ENCODE results near the gene TGFBR3. TPM values are rescaled to one million over a fixed set of nuclear protein-coding genes. Genes with fewer than 3 reads are reported as not detected.

Gene TGFBR3
- polyA plus RNA-seq, 12 donors, result 23.8 to 64.0 (median 31.6) TPM; not detected in 1

- no peak for DNase-seq
These were observed 102.4 kb downstream of the TGFBR3 start for GRCh38 chr1:91783423-91784170.

GRCh38 chr1:91781901-91782622, 103.9 kb downstream of the TGFBR3 start:
- DNase-seq, result no peak

- no peak for DNase-seq
These were observed 104.6 kb downstream of the TGFBR3 start for GRCh38 chr1:91781371-91781825.

GRCh38 chr1:91779548-91780021, 106.4 kb downstream of the TGFBR3 start:
- DNase-seq, result no peak

DNA sequence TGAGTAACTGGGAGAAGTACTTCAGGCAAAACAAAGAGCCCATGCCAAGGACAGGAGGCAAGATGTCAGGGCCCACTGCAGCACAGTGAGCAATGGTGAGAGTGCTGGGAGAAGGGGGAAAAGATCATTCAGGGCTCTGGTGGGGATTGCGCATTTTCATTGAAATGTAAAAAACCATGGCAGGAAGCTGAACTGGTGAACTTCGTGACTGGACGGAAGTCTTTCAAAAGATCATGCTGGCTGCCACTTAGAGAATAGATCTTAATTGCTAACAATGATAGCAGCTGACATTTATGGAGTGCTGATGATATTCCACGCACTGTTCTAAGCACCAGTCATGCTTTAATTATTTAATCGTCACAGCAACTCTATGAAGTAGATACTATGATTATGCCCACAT, 107.0 kb downstream of the TGFBR3 start:
- no peak for DNase-seq

- DNase-seq, result no peak
These were observed 108.2 kb downstream of the TGFBR3 start for GRCh38 chr1:91777630-91778300.

DNA sequence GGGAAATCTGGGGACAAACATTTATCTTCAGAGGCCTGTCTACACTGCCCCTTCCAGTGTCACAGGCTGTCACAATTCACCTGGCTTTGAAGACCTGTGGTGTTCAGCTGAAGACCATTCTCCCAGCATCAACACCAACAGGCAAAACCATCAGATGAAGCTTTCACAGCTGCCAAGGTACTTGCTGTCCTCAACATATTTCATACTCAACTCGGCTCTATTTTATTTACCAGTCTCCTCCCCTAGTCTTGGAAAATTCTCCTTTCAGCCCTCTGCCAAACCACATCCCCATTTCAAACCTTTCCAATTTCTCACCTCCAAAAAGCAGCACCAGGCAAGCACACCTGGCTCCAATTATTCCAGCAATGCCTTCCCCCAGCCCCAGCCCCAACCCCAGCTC, 108.8 kb downstream of the TGFBR3 start:
- DNase-seq, result no peak

- no peak for DNase-seq
These were observed 109.7 kb downstream of the TGFBR3 start for GRCh38 chr1:91776068-91776794.

- no peak for DNase-seq
These were observed 110.7 kb downstream of the TGFBR3 start for GRCh38 chr1:91775227-91775626.

DNA sequence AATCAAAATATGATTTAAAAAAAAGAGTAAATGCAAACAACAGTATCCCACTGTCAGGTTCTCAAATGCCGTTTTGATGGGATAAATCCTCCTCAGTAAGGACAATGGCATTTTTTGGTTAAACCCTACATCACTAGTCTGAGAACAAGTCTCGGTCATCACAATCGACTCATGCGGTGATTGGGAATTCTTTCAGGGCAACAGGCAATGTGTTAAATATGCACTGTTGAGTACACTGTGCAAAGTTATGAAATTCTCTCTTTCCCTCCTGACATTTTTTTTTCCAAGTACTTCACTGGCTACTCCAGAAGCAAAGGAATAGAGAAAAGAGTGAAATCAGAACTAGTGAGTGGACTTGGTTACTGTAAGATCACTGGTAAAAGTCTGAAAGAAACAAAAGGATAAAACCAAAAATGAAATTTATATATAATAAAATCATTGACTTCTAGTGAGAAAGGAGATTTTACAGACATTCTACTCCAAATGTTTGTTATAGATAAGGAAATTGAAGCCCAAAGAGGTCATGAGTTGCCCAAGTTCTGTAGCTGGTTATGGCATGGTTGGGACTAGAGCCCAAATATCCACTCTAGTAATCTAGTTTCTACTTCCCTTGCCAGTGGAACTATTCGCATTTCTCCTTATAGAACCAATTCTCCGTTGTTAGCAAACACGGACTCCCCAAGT, 111.3 kb downstream of the TGFBR3 start:
- DNase-seq, result no peak

GRCh38 chr1:91771717-91772116, 114.2 kb downstream of the TGFBR3 start:
- no peak for DNase-seq

DNA sequence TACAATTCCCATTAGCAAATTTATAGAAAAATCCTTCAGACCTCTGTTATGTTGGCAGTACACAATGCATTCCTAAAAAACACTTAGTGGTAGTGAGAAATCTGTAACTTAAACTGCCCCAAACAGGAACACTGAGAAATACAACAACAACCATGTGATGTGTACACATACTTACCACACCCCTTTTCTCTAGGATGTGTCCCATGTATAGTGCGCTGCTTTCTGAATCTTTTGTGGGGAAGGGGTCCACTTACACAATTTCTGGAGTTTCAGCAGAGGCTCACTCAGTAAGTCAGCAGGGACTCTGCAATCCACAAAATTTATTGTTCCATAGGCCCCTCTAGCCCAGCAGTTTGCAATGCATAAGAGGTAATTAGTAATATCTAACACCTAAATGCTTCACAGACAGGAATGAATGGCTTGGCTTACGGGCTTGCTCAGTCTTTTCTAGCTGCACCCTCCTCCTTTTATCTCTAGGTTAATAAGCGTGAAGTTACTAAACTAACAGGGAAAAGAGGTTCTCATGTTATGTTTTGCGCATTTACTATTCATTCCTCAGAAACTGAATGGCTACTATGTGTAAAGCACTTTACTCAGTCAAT, 115.2 kb downstream of the TGFBR3 start:
- DNase-seq, result no peak

- no peak for DNase-seq
These were observed 116.2 kb downstream of the TGFBR3 start for GRCh38 chr1:91769742-91770141.

DNA sequence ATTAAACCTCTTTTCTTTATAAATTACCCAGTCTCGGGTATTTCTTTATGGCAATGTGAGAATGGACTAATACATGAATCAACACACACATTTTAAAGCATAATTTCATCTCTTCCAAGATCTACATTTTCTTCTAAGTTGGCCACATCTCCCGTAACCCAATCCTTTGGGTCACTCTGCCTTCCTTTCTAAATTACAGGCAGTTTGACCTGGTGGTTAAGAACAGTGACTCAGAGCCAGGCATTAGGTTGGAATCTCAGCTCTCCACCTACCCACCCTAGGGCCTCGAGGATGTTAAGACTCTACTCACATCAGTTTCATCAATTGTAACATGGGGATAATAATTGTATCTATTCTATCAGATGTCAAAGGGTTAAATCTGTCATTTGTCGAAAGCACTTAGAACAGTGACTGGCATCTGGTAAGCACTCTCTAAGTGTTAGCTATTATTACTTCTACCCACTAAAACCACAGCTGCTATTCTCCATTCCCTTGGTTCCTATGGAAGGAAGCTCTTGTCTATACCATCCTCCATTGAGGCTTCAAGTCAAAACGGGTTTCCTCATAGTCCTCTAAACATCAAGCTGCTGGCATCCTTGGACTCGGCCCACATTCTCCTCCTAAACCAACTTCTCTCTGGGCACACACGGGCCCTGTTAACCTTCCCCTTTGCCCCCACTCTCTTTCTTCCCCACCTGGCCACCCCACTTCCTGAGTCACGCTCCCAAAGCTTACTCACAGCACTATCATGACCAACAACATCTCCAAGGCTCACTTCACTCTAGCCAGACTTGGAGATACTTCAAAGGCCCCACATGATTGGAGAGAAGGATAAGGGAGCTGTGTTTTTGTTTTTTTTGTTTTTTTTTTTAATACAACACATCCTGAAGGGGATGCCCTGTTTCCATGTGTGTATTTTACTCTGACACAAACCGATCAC, 116.9 kb downstream of the TGFBR3 start:
- DNase-seq, result no peak

- no peak for DNase-seq
These were observed 117.8 kb downstream of the TGFBR3 start for GRCh38 chr1:91768120-91768519.

DNA sequence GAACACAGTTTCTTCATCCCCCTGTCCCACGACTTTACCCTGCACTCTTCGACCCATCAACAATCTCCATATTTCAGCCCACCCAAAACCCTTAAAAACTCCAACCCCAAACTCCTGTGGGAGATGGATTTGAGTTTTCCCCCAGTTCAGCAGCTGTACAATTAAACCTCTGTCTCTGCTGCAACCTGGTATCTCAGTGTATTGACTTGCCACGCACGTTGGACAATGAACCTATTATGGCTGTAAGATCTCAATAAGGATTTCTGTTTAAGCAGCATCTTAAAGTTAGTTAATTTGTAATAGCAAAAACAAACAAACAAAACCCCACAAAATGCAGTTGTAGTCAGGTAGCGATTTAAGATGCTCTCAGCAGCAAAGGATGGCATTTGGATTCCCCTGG, 119.1 kb downstream of the TGFBR3 start:
- DNase-seq, result no peak

- DNase-seq, result no peak
These were observed 120.0 kb downstream of the TGFBR3 start for GRCh38 chr1:91765880-91766443.

- no peak for DNase-seq
These were observed 120.7 kb downstream of the TGFBR3 start for GRCh38 chr1:91765293-91765692.

DNA sequence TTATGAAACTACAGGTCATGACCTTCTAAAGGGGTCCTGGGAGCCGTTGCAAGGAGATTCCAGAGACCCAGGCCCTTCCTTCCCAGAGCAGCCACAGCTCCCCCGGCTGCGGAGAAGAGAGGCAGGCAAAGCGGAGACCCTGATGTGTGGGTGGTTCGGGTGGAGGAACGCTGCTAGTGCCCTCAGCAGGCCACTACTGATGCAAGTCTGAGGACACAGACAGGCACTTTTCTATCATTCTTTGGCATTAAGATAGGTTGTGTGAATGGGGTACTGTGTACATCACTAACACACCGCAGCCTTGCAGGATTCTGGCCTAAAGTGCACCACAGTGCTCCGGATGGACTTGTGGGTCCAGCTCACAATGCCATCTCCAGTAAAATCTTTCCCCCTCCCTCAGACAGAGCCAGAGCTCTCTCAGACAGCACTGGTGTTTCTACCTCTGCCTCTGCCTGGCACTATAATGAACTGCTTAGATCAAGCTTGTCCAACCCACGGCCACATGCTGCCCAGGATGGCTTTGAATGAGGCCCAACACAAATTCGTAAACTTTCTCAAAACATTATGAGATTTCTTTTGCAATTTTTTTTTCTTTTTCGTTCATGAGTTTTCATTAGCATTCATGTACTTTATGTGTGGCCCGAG, 121.4 kb downstream of the TGFBR3 start:
- no peak for DNase-seq
